ENCODE measurements around the gene CNTN5.
"Not testable (repeated sequence)": the region's sequence is repeated elsewhere in the genome, so short reads cannot be mapped to it uniquely, and the experiment has no call there.

CNTN5 gene

GRCh38 chr11:99781074-99781473 is 760.3 kb downstream of the CNTN5 start:
- DNase-seq, result no peak

- DNase-seq, result no peak
Observed at GRCh38 chr11:99791354-99791753, 770.6 kb downstream of the CNTN5 start.

DNA sequence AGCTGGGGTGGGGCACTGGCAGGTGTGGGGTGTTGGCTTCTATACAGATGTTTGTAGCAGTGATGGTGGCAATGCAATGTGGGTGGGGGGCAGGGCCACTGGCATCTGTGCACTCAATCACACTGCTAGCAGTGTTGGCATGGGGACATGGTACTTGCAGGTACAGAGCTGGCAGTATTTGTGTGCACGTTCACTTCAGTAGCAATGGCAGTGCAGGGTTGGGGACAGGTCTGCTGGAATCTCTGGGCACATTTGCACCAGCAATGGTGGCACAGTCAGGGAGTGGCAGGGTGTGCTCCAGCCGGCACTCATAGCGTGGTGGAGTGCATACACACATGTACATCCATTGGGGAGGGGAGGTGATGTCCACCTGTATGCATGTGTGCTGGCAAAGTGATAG is 775.2 kb downstream of the CNTN5 start:
- DNase-seq, result no peak

DNA sequence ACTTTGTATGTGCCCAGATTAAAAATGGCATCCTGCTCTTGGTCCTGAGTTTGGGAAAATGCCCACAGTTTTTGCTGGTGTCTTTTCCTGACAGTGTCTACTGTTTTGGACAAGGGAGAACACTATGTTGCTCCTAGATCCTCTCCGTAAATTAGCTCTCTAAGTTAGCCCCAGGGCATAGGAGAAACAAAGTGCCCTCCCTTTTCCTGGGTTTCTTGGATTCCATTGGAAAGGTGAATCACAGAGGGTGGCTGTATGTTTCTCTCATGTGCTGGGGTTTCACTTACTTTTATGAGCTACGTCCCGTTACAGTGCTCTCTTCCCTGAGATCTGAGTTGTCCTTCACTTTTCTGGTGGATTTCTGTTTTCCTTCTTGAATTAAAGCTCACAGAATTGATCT is 782.8 kb downstream of the CNTN5 start:
- DNase-seq, result no peak

DNA sequence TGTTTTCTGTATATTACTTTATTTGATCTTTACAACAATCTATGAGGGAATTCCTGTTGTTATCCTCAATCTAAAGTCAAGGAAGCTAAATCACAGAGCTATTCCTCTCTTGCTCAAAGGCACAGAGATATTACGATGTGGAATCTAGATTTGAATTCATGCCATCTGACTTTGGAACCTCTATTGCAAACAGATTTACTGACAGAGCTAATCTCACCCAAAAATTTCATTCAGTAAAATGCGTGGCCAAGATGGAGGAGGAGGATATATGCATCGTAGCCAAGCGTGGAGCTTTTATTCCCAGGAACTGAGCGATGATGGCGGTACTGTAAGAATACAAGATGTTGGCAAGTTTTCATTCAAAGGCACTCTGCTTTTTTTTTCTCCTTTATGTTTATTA is 791.8 kb downstream of the CNTN5 start:
- no peak for DNase-seq

GRCh38 chr11:99814021-99814420 is 793.3 kb downstream of the CNTN5 start:
- DNase-seq, result no peak

DNA sequence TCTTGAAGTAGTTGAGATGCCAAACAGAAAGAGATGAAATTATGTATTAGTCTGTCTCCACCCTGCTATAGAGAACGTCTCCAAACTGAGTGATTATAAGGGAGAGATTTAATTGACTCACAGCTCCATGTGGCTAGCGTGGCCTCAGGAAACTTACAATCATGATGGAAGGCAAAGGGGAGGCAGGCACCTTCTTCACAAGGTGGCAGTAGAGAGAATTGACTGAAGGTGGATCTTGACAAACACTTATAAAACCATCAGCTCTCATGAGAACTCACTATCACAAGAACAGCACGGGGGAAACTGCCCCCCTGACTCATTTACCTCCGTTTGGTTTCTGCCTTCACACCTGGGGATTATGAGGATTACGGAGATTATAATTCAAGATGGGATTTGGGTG is 794.0 kb downstream of the CNTN5 start:
- no peak for DNase-seq

DNA sequence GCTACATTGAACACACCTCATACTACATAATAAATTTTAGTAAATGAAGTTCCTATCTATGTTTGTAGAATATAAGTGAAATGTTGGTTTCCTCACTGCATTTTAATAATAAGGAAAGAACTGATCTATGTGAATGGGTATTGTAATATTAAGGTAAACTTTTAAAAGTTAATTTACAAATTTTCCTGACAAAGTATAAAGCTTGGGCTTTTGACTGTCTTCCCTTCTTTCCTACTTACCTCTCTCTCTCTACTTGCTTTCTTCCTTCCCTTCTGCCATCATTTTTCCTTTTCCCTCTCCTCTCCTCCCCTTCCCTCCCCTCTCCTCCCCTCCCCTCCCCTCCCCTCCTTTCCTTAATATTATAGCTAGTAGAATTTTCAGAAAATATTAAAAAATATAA is 798.2 kb downstream of the CNTN5 start:
- DNase-seq, result no peak

DNA sequence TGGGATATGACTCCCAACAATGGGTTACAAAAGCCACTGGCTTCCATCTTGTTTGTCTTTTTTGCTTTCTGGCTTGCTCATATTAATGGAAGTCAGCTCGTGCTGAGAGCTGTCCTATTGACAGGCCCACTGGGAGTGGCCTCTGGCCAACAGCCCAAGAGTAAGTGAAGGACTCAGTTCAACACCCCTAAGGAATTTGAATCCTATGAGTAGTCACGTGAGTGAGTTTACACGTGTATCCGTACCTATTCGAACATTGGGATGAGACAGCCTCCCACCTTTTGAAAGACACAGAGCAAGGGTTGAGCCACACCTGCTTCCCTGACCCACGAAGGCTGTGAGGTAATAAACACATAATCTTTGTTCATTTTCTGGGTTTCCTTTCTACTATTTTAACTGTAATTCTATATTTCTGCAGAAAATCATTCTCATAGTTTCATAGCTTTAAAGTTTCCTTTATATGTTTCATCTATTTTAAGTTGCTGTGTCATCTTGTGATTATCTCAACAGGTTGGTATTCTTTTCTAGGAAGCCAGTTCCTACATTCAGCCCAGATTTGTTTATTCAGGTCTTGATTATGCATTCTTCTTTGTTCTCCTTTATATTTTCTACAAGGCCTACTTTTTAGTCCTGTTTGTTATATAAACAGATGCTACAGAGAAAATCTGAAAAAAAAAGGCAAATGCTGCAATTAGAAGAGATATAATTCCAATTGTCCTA is 802.3 kb downstream of the CNTN5 start:
- DNase-seq, result no peak

DNA sequence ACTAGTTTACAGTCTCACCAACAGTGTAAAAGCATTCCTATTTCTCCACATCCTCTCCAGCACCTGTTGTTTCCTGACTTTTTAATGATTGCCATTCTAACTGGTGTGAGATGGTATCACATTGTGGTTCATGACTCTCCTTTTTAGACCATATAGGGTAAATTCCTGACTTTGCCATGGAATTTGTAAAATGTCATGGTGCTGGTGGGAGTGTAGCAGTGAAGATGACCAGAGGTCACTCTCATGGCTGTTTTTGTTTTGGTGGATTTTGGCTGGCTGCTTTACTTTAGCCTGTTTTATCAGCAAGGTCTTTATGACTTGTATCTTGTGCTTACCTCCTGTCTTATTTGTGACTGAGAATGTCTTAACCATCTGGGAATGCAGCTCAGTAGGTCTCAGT is 816.0 kb downstream of the CNTN5 start:
- not testable (repeated sequence) for DNase-seq

DNA sequence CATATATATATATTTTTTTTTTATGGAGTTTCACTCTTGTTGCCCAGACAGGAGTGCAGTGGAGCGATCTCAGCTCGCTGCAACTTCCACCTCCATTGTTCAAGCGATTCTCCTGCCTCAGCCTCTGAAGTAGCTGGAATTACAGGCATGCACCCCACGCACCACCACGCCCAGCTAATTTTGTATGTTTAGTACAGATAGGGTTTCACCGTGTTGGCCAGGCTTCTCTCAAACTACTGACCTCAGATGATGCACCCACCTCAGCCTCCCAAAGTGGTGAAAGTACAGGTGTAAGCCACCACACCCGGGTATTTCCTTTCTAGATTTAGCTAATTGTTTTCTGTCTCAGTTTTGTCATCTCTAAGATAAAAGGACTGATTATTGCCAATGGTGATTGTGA is 821.1 kb downstream of the CNTN5 start:
- no peak for DNase-seq

GRCh38 chr11:99865951-99866350 is 845.2 kb downstream of the CNTN5 start:
- no peak for DNase-seq

DNA sequence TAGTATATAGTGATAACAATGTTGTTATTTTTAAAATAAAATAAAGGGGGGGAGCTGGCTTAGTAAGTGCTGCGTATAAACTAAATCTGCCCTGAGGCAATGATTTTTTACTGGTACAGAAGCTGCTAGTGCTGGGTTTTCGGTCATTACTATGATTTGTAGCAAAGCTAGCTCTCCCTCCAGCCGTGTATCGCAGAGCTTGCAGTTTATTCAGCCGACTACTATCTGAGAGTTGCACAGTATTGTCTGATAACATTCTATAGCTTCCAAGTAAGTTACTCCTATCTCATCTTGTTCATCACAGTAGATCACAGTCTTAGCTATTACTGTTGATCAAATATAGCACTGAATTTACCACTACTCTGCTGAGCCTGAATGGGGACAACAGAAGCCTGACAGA is 860.9 kb downstream of the CNTN5 start:
- no peak for DNase-seq

- DNase-seq, result no peak
Observed at GRCh38 chr11:99884750-99885149, 864.0 kb downstream of the CNTN5 start.

DNA sequence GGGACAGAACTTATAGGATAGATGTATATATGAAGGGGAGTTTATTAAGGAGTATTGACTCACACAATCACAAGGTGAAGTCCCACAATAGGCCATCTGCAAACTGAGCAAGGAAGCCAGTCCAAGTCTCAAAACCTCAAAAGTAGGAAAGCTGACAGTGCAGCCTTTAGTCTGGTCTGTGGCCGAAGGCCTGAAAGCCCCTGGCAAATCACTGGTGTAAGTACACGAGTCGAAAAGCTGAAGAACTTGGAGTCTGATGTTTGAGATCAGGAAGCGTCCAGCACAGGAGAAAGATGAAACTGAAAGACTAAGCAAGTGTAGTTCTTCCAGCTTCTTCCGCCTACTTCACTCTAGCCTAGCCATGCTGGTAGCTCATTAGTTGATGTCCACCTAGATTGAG is 866.7 kb downstream of the CNTN5 start:
- no peak for DNase-seq

DNA sequence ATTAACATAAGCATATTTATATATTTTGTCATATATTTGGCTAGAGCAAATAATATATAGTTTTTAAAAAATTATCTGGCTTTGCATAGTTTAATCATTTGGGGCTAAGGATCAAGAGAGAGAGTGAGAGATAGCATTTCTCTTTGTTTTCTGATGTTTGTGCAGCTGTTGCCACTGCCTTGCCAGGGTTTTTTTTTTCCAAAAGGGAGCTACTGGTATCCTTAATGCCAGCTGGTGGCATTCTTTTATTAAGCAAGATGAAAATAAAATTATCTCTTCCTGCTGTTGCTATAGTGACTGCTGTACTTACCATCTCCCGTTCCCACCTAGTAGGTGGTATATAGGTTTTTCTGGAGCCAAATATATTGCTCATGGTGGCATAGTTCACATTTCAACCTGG is 873.1 kb downstream of the CNTN5 start:
- DNase-seq, result no peak

DNA sequence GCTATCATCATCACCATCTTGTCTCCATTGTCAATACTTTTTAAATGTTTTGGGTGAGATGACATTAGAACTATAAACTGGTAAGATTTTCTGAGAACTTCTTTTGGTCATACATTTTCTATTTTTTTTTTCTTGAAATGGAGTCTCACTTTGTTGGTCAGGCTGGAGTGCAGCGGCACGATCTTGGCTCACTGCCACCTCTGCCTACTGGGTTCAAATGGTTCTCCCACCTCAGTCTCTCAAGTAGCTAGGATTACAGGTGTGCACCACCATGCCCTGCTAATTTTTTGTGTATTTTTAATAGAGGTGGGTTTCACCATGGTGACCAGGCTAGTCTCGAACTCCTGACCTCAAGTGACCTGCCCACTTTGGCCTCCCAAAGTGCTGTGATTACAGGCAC is 880.4 kb downstream of the CNTN5 start:
- no peak for DNase-seq

DNA sequence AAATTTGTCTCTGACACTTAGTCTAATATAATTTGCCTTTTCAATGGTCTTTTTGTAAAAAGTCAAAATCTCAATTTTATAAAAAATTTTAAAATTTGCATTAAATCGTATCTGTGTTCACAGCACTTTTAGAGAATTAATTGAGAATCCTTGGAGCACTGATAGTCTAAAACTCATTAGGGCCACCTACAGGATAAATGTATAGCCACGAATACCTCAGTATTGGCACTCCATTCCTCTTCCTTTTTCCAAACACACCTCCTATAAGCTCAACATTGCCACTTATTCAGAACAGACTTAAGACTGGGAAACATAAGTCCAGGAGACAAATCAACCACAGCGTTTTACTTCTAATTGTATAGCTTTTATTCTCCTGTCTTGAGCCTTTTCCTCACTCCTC is 890.4 kb downstream of the CNTN5 start:
- no peak for DNase-seq

DNA sequence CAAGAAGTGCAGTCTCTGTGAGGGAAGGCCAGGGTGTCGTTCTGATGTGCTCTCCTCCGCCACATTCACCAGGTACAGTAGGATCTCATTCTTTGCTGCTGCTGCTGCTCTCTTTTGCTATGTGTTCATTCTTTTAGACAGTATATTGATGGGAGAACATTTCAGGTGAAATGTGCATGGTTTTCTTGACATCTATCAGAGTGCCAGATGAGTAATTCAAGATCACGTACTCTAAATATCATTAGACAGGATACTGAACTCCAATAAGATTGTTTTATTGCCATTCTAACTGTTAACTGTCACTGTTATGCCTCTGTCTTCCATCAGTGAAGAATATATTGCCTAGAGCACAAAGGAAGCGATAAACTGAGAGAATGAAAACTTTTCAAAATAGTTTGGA is 895.3 kb downstream of the CNTN5 start:
- DNase-seq, result no peak

GRCh38 chr11:99918761-99919160 is 898.0 kb downstream of the CNTN5 start:
- no peak for DNase-seq

- DNase-seq, result no peak
Observed at GRCh38 chr11:99920956-99921355, 900.2 kb downstream of the CNTN5 start.

GRCh38 chr11:99925968-99926367 is 905.2 kb downstream of the CNTN5 start:
- no peak for DNase-seq

DNA sequence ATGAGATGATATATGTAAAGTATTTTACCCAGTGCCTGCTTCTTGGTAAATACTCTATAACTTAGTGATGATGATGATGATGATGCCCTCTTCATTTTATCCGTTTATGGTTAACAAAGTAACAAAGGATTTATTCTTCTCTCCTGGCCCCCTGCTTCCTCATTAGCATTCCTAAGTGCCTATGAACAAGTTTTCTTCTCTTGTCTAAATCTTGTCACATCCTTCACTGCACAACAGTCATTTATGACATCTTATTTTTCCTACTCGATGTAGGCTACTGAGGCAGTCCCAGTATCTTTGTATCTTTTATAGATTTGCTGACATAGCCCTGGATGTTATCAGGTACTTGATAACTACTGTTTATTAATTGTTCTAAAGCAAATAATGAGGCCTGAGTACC is 911.9 kb downstream of the CNTN5 start:
- no peak for DNase-seq

DNA sequence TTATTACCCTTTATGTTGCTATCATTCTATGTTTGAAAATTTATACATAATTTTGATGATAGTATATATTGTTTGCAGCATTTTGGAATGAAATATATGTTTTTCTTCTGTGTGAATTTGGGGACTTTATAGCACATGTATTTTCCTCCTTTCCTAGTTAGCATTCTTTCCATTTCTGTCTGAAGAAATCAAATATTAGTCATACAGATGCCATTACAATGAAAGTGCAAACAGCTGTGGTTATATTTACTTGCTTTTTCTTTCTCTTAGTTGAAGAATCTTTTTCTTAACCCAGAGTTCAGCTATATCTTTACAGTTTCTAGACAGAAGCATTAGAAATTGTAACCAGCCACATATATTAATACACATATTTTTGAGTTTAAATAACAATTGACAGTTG is 913.3 kb downstream of the CNTN5 start:
- DNase-seq, result no peak

- no peak for DNase-seq
Observed at GRCh38 chr11:99937330-99937729, 916.6 kb downstream of the CNTN5 start.

GRCh38 chr11:99952816-99953215 is 932.1 kb downstream of the CNTN5 start:
- DNase-seq, result no peak
